ENCODE measurements around the gene ALKAL2. TPM values are rescaled to one million over a fixed set of nuclear protein-coding genes. Genes with fewer than 3 reads are reported as not detected.

The ALKAL2 gene
- total and polyA plus RNA-seq, 2 of the 13 experiments (the other 11 are each of a cell fraction or from before 2014, with no cell fraction given) = 0.22 to 1.7 TPM

- no peak for TF ChIP-seq FOXO4 (CRISPR knock-in tag; conservative IDR thresholded peaks at IDR 0.05)
- no peak for TF ChIP-seq ZNF251 (CRISPR knock-in tag; IDR thresholded peaks at IDR 0.05)
- TF ChIP-seq ZNF501 (CRISPR knock-in tag; IDR thresholded peaks at IDR 0.05) = peak; percentile 75; the same call in 1 of the 2 replicates
- TF ChIP-seq, protein P1, sequence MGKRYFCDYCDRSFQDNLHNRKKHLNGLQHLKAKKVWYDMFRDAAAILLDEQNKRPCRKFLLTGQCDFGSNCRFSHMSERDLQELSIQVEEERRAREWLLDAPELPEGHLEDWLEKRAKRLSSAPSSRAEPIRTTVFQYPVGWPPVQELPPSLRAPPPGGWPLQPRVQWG (CRISPR knock-in tag; IDR thresholded peaks at IDR 0.05; ENCODE audit: borderline replicate concordance, low read depth) = no peak
- TF ChIP-seq TBX2 (CRISPR knock-in tag; IDR thresholded peaks at IDR 0.05; ENCODE audit: borderline replicate concordance) = no peak; the same call in 1 of the 2 replicates
- 0 out of 2 replicates have a peak, but pooled peaks have one; percentile 56 for TF ChIP-seq KLF12 (CRISPR knock-in tag; IDR thresholded peaks at IDR 0.05; ENCODE audit: borderline replicate concordance)
- TF ChIP-seq HNF1B (CRISPR knock-in tag; IDR thresholded peaks at IDR 0.05) = 0 out of 2 replicates have a peak, but pooled peaks have one; percentile 15
- TF ChIP-seq TEAD3 (CRISPR knock-in tag; optimal IDR thresholded peaks at IDR 0.05; ENCODE audit: borderline replicate concordance) = peak; percentile 31
- TF ChIP-seq BORCS8-MEF2B (CRISPR knock-in tag; IDR thresholded peaks at IDR 0.05) = peak; percentile 10; the same call in 1 of the 2 replicates
- no peak for TF ChIP-seq PHF8 (CRISPR knock-in tag; IDR thresholded peaks at IDR 0.05)
- no peak for TF ChIP-seq MAFG (CRISPR knock-in tag; IDR thresholded peaks at IDR 0.05)
- TF ChIP-seq ARHGAP35 (CRISPR knock-in tag; IDR thresholded peaks at IDR 0.05; ENCODE audit: borderline replicate concordance) = no peak
- TF ChIP-seq ZBTB25 (CRISPR knock-in tag; IDR thresholded peaks at IDR 0.05) = 0 out of 2 replicates have a peak, but pooled peaks have one; percentile 16
- 0 out of 2 replicates have a peak, but pooled peaks have one; percentile 36 for TF ChIP-seq ZNF574 (CRISPR knock-in tag; IDR thresholded peaks at IDR 0.05)
- 0 out of 2 replicates have a peak, but pooled peaks have one; percentile 7 for TF ChIP-seq MED1 (CRISPR knock-in tag; IDR thresholded peaks at IDR 0.05)
- no peak for TF ChIP-seq ZNF10 (CRISPR knock-in tag; IDR thresholded peaks at IDR 0.05; ENCODE audit: borderline replicate concordance, low read depth)
- TF ChIP-seq CERS6 (CRISPR knock-in tag; IDR thresholded peaks at IDR 0.05) = no peak
- TF ChIP-seq, protein P2, sequence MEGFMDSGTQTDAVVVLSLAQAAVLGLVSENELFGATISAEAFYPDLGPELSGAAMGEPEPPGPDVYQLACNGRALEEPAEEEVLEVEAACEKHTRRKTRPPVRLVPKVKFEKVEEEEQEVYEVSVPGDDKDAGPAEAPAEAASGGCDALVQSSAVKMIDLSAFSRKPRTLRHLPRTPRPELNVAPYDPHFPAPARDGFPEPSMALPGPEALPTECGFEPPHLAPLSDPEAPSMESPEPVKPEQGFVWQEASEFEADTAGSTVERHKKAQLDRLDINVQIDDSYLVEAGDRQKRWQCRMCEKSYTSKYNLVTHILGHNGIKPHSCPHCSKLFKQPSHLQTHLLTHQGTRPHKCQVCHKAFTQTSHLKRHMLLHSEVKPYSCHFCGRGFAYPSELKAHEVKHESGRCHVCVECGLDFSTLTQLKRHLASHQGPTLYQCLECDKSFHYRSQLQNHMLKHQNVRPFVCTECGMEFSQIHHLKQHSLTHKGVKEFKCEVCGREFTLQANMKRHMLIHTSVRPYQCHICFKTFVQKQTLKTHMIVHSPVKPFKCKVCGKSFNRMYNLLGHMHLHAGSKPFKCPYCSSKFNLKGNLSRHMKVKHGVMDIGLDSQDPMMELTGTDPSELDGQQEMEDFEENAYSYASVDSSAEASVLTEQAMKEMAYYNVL (CRISPR knock-in tag; IDR thresholded peaks at IDR 0.05; ENCODE audit: borderline replicate concordance) = 0 out of 2 replicates have a peak, but pooled peaks have one; percentile 9
These were observed 2.3 kb upstream of the ALKAL2 start (continued) for GRCh38 chr2:290090-290722.

Measured in HepG2 (cell line).